ENCODE measurements around the gene NGEF. TPM values are rescaled to one million over a fixed set of nuclear protein-coding genes. Genes with fewer than 3 reads are reported as not detected.

NGEF gene
- total RNA-seq, 1 donor from 2014 or later = 0.16 TPM

- Histone ChIP-seq H3K27ac (replicated peaks) (no peak overlapping the region), H3K9me3 (replicated peaks) (no peaks in the 10 kb centered on the region), H3K4me3 (no peak overlapping the region), H3K36me3 (peaks cover 74% of the 10 kb centered on the region), H3K4me1 (peaks cover 48% of the 10 kb centered on the region), H3K27me3 (ENCODE audit: low read depth) (no peaks in the 10 kb centered on the region)
- intact Hi-C loops (cut with micrococcal nuclease) = no loop called here
- TF ChIP-seq CTCF (IDR thresholded peaks at IDR 0.05; ENCODE audit: borderline replicate concordance) = no peak
- no peak for DNase-seq
Observed at GRCh38 chr2:232833830-232834229, 179.2 kb downstream of the NGEF start.

- H3K27me3 ChIP-seq (ENCODE audit: low read depth) = no peaks in the 10 kb centered on the region
- no peak overlapping the region for H3K27ac ChIP-seq (replicated peaks)
- peaks cover 29% of the 10 kb centered on the region for H3K4me1 ChIP-seq
- H3K36me3 ChIP-seq = peaks cover 68% of the 10 kb centered on the region
- DNase-seq = no peak
- no peak for TF ChIP-seq CTCF (IDR thresholded peaks at IDR 0.05; ENCODE audit: borderline replicate concordance)
- intact Hi-C loops (cut with micrococcal nuclease) = no loop called here
- H3K9me3 ChIP-seq (replicated peaks) = no peaks in the 10 kb centered on the region
- H3K4me3 ChIP-seq = no peak overlapping the region
Observed at GRCh38 chr2:232831496-232831895, 181.6 kb downstream of the NGEF start.

- Histone ChIP-seq H3K27ac (replicated peaks) (no peak overlapping the region), H3K27me3 (ENCODE audit: low read depth) (no peaks in the 10 kb centered on the region), H3K36me3 (peaks cover 71% of the 10 kb centered on the region), H3K4me1 (peaks cover 19% of the 10 kb centered on the region), H3K4me3 (no peak overlapping the region), H3K9me3 (replicated peaks) (no peaks in the 10 kb centered on the region)
- intact Hi-C loops (cut with micrococcal nuclease) = no loop called here
- no peak for DNase-seq
- no peak for TF ChIP-seq CTCF (IDR thresholded peaks at IDR 0.05; ENCODE audit: borderline replicate concordance)
Observed at GRCh38 chr2:232829988-232830387, 183.1 kb downstream of the NGEF start.

Other genes with a start within 250 kb of the NGEF start
- not detected for gene KCNJ13, start 236.7 kb downstream of the NGEF start, total RNA-seq
- gene SNORC, start 143.0 kb downstream of the NGEF start, total RNA-seq = 1.0 TPM
- not detected for gene NEU2, start 19.4 kb upstream of the NGEF start, total RNA-seq
- gene INPP5D, start 47.1 kb upstream of the NGEF start, total RNA-seq = 4.9 TPM
- gene ATG16L1, start 238.4 kb upstream of the NGEF start, total RNA-seq = 18.6 TPM

All from left ventricle myocardium inferior (tissue), 1 donor.